Measurements from ENCODE around the gene CELSR2.
"Not testable (repeated sequence)": the region's sequence is repeated elsewhere in the genome, so short reads cannot be mapped to it uniquely, and the experiment has no call there.

CELSR2 gene

GRCh38 chr1:109282952-109283747 lies 33.8 kb downstream of the CELSR2 start, which contains the start of gene PSRC1:
Gene PSRC1 (minus strand): TSS chr1:109283145.
- DNase-seq, result peak; percentile 90

- no peak for DNase-seq
Observed at GRCh38 chr1:109283748-109284600, 34.6 kb downstream of the CELSR2 start.

GRCh38 chr1:109286762-109287161 lies 37.4 kb downstream of the CELSR2 start:
- DNase-seq, result not testable (repeated sequence)

DNA sequence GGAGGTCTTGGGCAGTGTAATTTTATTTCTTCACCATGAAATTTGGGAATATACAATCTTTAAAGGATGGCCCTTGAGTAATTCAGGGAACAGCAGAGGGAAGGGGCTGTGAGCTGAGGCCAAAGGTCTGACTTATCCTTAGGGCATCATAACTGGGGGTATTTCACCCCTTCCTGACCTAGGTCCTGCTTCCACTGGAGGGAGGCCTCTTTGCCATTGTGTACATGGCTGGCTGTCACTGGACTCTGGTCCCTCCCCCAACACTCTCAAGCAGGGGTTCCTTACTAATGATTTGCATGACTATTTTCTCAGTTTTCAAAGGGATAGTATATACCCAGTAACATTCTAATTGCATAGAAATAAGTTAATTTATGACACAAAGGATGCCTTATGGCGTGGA lies 40.8 kb downstream of the CELSR2 start:
- no peak for DNase-seq

DNA sequence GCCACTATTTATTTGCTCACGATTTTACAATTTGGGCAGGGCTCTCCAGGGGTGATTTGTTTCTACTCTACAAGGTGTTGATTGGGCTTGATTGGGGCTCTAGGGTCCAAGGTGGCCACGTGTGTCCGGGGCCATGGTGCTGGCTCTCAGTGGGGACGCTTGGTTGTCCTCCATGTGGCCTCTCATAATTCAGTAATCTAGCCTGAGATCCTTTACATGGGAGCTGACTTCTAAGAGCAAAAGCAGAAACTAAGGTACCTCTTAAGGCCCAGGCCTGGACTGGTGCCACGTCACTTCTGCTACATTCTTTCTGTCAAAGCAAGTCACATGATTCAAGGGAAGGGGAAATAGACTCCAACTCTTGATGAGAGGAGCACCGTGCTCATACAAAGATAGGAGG lies 41.7 kb downstream of the CELSR2 start:
- DNase-seq, result no peak

DNA sequence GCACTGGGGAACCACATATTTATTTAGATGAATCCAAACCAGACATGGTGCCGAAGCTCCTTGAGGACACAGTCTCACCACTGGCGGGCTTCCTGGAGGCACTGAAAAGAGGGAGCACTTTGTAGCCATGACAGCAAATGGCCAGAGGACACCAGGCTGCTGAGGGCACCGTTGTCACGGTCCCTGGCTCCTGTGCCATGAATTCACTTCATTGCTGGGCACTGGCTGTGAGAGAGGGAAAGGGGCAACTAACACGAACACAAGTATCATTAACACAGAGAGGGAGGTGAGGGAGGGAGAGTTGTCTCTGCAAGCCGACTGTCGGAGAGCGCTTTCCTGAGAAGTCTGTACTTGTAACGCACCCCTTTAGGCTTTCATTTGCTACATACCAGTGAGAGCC lies 43.0 kb downstream of the CELSR2 start:
- DNase-seq, result no peak

GRCh38 chr1:109293026-109293425 lies 43.7 kb downstream of the CELSR2 start:
- DNase-seq, result no peak

- DNase-seq, result no peak
Observed at GRCh38 chr1:109294481-109294880, 45.1 kb downstream of the CELSR2 start.

- no peak for DNase-seq
Observed at GRCh38 chr1:109295712-109296415, 46.5 kb downstream of the CELSR2 start.

DNA sequence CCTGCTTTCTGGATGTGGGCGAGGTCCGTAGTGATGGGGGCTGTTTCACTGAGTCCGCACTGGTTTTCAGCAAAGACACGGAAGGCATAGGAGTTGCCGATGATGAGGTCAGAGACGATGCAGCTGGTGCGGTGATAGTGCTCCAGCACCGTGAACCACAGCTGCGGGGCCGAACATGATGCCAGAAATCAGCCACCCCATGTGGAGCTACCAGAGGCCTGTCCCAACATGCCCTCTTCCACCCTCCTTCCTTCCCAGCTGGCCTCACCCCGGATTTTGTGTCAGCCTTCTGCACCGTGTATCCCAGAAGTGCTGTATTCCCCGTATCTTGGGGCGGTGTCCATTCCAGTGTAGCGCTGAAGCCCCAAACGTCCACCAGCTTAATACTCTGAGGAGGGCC lies 47.4 kb downstream of the CELSR2 start:
- no peak for DNase-seq

GRCh38 chr1:109298666-109299557 lies 49.6 kb downstream of the CELSR2 start:
- DNase-seq, result no peak

GRCh38 chr1:109299558-109300343 lies 50.4 kb downstream of the CELSR2 start:
- DNase-seq, result no peak

GRCh38 chr1:109300650-109301151 lies 51.4 kb downstream of the CELSR2 start:
- no peak for DNase-seq

DNA sequence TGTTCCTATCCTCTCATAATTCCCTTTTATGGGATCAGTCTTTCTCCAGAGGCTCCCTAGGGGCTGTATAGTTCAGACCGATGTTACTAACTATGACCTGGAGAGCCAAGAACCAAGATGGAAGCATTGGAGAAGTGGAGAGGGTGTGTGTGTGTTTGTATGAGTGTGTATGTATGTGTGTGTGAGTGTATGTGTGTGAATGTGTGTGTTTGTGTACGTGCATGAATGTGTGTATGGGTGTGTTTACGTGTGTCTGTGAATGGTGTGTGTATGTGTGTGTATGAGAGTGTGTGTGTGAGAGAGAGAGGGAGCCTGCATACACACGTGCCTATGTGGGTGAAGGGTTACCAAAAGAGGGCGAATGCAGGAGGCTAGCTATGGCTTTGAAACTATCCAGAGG lies 52.5 kb downstream of the CELSR2 start:
- DNase-seq, result no peak

DNA sequence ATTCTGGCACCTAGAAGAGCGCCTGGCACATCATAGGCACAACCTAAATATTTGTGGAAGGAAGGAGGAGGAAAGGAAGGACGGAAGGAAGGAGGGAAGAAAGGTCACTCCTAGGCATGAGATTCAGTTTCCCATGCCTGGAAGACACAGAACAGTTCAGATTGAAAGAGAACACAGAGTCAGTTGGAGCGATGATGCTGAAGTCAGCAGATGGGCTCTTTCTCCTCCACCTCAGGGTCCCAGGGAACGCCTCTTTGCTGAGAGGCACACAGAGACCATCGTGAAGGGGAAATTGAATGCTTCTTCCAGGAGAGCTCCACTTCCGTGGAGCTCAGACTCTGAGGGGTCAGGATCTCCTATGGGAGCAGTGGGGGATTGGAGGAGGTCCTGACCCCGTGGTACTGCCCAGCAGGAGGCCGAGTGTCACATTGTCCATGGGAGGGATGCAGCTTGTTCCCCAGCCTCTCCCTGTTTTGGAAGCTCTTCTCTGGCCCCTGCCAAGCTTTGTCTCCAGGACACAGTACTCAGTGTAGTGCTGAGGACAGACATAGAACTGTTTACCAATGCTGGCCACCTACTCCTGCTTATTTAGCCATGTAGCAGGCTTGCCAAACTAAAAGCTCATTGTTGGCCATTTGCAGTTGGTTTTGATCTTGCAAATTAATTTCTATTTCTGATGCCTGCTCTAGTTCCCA lies 55.0 kb downstream of the CELSR2 start:
- DNase-seq, result no peak

GRCh38 chr1:109305991-109306390 lies 56.7 kb downstream of the CELSR2 start:
- DNase-seq, result not testable (repeated sequence)

DNA sequence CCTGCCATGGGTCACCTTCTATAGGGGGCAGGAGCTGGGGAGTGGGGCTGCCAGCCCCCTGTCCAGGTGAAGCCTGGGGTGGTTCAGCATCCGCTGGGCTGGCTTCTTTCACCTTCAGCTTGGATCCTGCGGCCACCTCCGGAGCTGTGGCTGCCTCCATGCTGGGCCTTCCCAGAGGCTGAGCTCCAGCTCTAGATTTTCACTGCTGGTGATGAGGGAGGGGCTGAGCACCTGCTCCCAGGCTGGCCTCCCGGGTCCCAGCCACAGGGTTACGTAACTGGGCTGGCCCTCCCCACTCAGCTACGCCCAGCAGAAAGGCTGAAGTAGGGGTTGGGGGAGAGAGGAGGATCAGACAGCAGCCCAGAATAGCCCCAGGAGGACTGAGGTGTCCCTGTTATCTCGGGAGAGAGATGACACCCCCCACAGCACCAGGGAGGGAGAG lies 57.5 kb downstream of the CELSR2 start, which contains the start of gene MYBPHL:
Gene MYBPHL, minus strand, starts transcription at position 180 of the 442 bp plus-strand sequence. Its CDS starts 20 bp downstream, at position 160.
- no peak for DNase-seq

GRCh38 chr1:109307274-109308021 lies 58.1 kb downstream of the CELSR2 start:
- no peak for DNase-seq

DNA sequence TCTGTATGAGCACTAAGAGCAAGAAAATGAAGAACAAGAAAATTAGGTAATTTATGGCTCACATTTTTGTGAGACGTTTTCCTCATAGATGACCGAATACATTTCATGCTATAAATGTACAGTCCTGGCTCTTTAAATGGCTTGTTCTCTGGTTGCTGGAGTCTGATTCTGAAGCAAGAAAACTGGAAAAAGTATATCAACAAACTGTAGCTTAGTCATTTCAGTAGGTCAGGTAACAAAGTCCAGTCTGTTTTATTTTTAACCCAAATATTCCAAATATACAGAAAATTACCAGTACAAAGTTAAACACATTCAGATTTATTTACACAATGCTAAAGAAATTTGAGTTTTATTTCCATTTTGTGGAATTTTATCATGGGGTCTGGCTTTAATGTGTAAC lies 60.0 kb downstream of the CELSR2 start:
- no peak for DNase-seq

DNA sequence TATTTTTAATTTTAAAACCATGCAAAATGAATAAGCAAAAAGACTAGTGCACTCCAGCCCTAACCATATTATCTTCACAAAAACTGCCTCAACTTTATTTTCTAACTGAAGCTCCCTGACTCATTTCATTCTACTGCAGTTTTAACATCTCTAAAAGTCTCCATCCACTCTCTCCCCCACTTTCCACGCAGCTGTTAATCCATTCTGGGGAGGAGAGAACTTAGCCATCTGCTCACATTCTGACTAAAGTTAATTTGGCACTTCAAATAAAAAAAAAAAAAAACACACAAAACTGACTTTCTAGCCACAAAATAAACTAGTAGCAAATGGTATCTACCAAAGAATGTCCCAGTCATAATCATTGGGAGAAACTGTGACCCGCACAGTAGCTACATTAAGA lies 62.9 kb downstream of the CELSR2 start:
- DNase-seq, result no peak

Data from activated T-cell treated with anti-CD3 and anti-CD28 coated beads, Interleukin-2, amount 50 U/mL, for 1 hour (primary cell).